H1 (cell line): Measurements from ENCODE around the gene DESI1. TPM values are rescaled to one million over a fixed set of nuclear protein-coding genes. Genes with fewer than 3 reads are reported as not detected.

Experiments
- ASH2L ChIP-seq: fragments of 200-600, 300-600 bp; sonication (generic); IDR thresholded peaks from one replicate; pipeline ENCODE4 v1.7.1; 2017; ENCODE audit warnings: low read length
- KDM5A ChIP-seq: fragments of 200-600 bp; IDR thresholded peaks from 2 replicates; pipeline ENCODE4 v1.7.1; 2012; ENCODE audit warnings: mild to moderate bottlenecking, low read length, inconsistent platforms, mixed read lengths
- MAFK ChIP-seq: IDR thresholded peaks from 2 replicates; pipeline ENCODE4 v1.6.1; 2012; ENCODE audit warnings: low read depth, mild to moderate bottlenecking, improper control_type of control experiment, low read length
- POLR2A ChIP-seq, 2 experiments: IDR thresholded peaks; 1 replicate in 1 of 2; 2 replicates in 1 of 2; pipeline ENCODE4 v1.6.1; 2011; ENCODE audit warnings: low read depth in 2 of 2, low read length in 2 of 2, mild to moderate bottlenecking in 2 of 2; ENCODE audit errors: control extremely low read depth in 1 of 2
- RBBP5 ChIP-seq: IDR thresholded peaks from 2 replicates; pipeline ENCODE4 v1.7.1; 2012; ENCODE audit warnings: low read depth, mild to moderate bottlenecking, inconsistent platforms, low read length, moderate library complexity, borderline replicate concordance
- SRF ChIP-seq: IDR thresholded peaks from 2 replicates; pipeline ENCODE4 v1.6.1; 2011; ENCODE audit warnings: mild to moderate bottlenecking, low read depth, low read length, moderate library complexity
- TCF12 ChIP-seq: IDR thresholded peaks from 2 replicates; pipeline ENCODE4 v1.6.1; 2011; ENCODE audit warnings: low read depth, mild to moderate bottlenecking, low read length
- polyA plus RNA-seq, 7 experiments: library from polyadenylated mRNA; depleted of rRNA in 3 of 7; stranded (reverse) in 5 of 7; unstranded in 2 of 7; fragments of >200 nt in 5 of 7; fragments of 200-250 nt in 2 of 7; gene quantifications; 1 replicate in 5 of 7; 2 replicates in 1 of 7; 4 replicates in 1 of 7; pipeline versions ENCODE4 v1.2.1 to v1.2.3, GENCODE V29; 2011 to 2013; ENCODE audit warnings: missing spikeins in 2 of 7, mixed read lengths in 2 of 7
- total RNA-seq: library from RNA; stranded (reverse); fragmentation: NEBNext Ultra II Directional; extraction: Animal tissue kit (Norgen Biotek cat#: 25700); gene quantifications from 2 replicates; pipeline ENCODE4 v1.2.1, GENCODE V29; 2021

The DESI1 gene
- total and polyA plus RNA-seq, 2 of the 8 experiments (the other 6 are each of a cell fraction or from before 2014, with no cell fraction given) = 27.6 to 34.3 TPM

GRCh38 chr22:41603873-41604332 lies 16.9 kb downstream of the DESI1 start (continued):
- TF ChIP-seq KDM5A (no peak), MAFK (no peak), SRF (no peak), POLR2A (IDR thresholded peaks at IDR 0.05; ENCODE audit: control extremely low read depth in 1 of 2, low read depth in 2 of 2, low read length in 2 of 2) (no peak), ASH2L (no peak), TCF12 (no peak), RBBP5 (no peak)
